K562 (cell line): ENCODE results near the gene SAP25. TPM values are rescaled to one million over a fixed set of nuclear protein-coding genes. Genes with fewer than 3 reads are reported as not detected.

Source experiments
- CC2D1A ChIP-seq: fragments of 450-650 bp; IDR thresholded peaks from 2 replicates; pipeline ENCODE4 v1.6.1; 2017; ENCODE audit warnings: mild to moderate bottlenecking
- EP300 ChIP-seq: IDR thresholded peaks from 2 replicates; pipeline ENCODE4 v1.6.1; 2012; ENCODE audit warnings: low read length, improper control_type of control experiment
- MGA ChIP-seq: fragments of 450-650 bp; IDR thresholded peaks from 2 replicates; pipeline ENCODE4 v1.6.1; 2016; ENCODE audit warnings: mild to moderate bottlenecking, moderate library complexity
- NFIX ChIP-seq: fragments of 250-450 bp; sonication (Bioruptor Pico); IDR thresholded peaks from 2 replicates; pipeline ENCODE4 v1.4.0; 2020; ENCODE audit warnings: low read depth, mild to moderate bottlenecking, moderate library complexity
- YBX1 ChIP-seq: fragments of 450-650 bp; IDR thresholded peaks from 2 replicates; pipeline ENCODE4 v1.7.1; 2016; ENCODE audit warnings: mild to moderate bottlenecking
- polyA plus RNA-seq, 8 experiments: library from polyadenylated mRNA; depleted of rRNA in 4 of 8; stranded (reverse) in 5 of 8; unstranded in 3 of 8; fragments of >200 nt; fragmentation: Nextera tagmentation in 2 of 8; fragmentation: Illumina TruSeq in 1 of 8; extraction: Ambion mirVana in 2 of 8; extraction: Trizol in 1 of 8; gene quantifications; 2 replicates each; pipeline versions ENCODE4 v1.2.1 to v1.2.3, GENCODE V29; 2011 to 2014; ENCODE audit warnings: inconsistent platforms in 1 of 8, missing spikeins in 1 of 8
- total RNA-seq, 7 experiments: library from RNA; depleted of rRNA in 6 of 7; stranded (reverse); fragments of >200 nt in 6 of 7; fragmentation: Illumina TruSeq in 2 of 7; extraction: Trizol in 2 of 7; gene quantifications; 2 replicates each; pipeline versions ENCODE4 v1.2.1 to v1.2.3, GENCODE V29; 2011 to 2021; ENCODE audit warnings: low replicate concordance in 1 of 7

Gene SAP25
- total and polyA plus RNA-seq, 9 of the 15 experiments (the other 6 are each of a cell fraction or from before 2014, with no cell fraction given), result 0.13 to 5.3 (median 0.78) TPM; not detected in 1

GRCh38 chr7:100600730-100601038, 27.0 kb upstream of the SAP25 start (continued):
- TF ChIP-seq YBX1, result no peak
- no peak for TF ChIP-seq NFIX (CRISPR knock-in tag)
- TF ChIP-seq EP300, result no peak
- TF ChIP-seq MGA, result no peak
- no peak for TF ChIP-seq CC2D1A
